ENCODE data around the gene OSMR. TPM values are rescaled to one million over a fixed set of nuclear protein-coding genes. Genes with fewer than 3 reads are reported as not detected.

OSMR gene
- total RNA-seq, 4 donors from 2014 or later, result 33.1 to 97.5 (median 42.8) TPM

- no peaks in the 10 kb centered on the region for H3K9me3 ChIP-seq
- H3K4me1 ChIP-seq, result peaks cover 0 to 21% (median 4%) of the 10 kb centered on the region in 4 donors
These were observed 13.9 kb upstream of the OSMR start for GRCh38 chr5:38831909-38832308.

GRCh38 chr5:38832810-38833209 is 13.0 kb upstream of the OSMR start:
- DNase-seq (ENCODE audit: low spot score in 2 of 2), result no peak
- WGBS, 2 donors, result 80 to 81% methylated on average over 4 of the region's 4 CpGs
- no peak for TF ChIP-seq POLR2A (IDR thresholded peaks at IDR 0.05)
- TF ChIP-seq CTCF (IDR thresholded peaks at IDR 0.05), result no peak

More at GRCh38 chr5:38831909-38832308, 13.9 kb upstream of the OSMR start:
- Histone ChIP-seq H3K36me3 (peaks cover 0 to 10% (median 0%) of the 10 kb centered on the region in 3 donors), H3K27ac (no peak overlapping the region), H3K4me3 (no peak overlapping the region), H3K27me3 (no peaks in the 10 kb centered on the region)
- TF ChIP-seq CTCF (IDR thresholded peaks at IDR 0.05) (peak; percentile 24 to 99 (median 30)), POLR2A (IDR thresholded peaks at IDR 0.05) (no peak)
- WGBS, 2 donors, result 33 to 42% methylated on average over 3 of the region's 3 CpGs
- DNase-seq (ENCODE audit: low spot score in 2 of 2), result no peak

GRCh38 chr5:38835887-38836286 is 9.9 kb upstream of the OSMR start:
- Histone ChIP-seq H3K9me3 (no peaks in the 10 kb centered on the region), H3K36me3 (no peaks in the 10 kb centered on the region), H3K27ac (peak overlapping the region in 1 of 4 donors; percentile 16), H3K4me3 (no peak overlapping the region), H3K27me3 (no peaks in the 10 kb centered on the region), H3K4me1 (peaks cover 0 to 32% (median 4%) of the 10 kb centered on the region in 4 donors)
- WGBS, 2 donors, result 34 to 43% methylated on average over 2 of the region's 2 CpGs
- DNase-seq (ENCODE audit: low spot score in 2 of 2), result no peak
- no peak for TF ChIP-seq POLR2A (IDR thresholded peaks at IDR 0.05)
- TF ChIP-seq CTCF (IDR thresholded peaks at IDR 0.05), result no peak
- TF ChIP-seq EP300 (IDR thresholded peaks at IDR 0.05), result no peak

More at GRCh38 chr5:38832810-38833209, 13.0 kb upstream of the OSMR start:
- Histone ChIP-seq H3K27me3 (no peaks in the 10 kb centered on the region), H3K9me3 (no peaks in the 10 kb centered on the region), H3K36me3 (peaks cover 0 to 3% (median 0%) of the 10 kb centered on the region in 3 donors), H3K4me3 (no peak overlapping the region), H3K4me1 (peaks cover 0 to 28% (median 4%) of the 10 kb centered on the region in 4 donors), H3K27ac (no peak overlapping the region)

- H3K4me3 ChIP-seq, result no peak overlapping the region
- no peaks in the 10 kb centered on the region for H3K9me3 ChIP-seq
- H3K27me3 ChIP-seq, result no peaks in the 10 kb centered on the region
- no peak for TF ChIP-seq EP300 (IDR thresholded peaks at IDR 0.05)
- TF ChIP-seq CTCF (IDR thresholded peaks at IDR 0.05), result no peak
- no peak for TF ChIP-seq POLR2A (IDR thresholded peaks at IDR 0.05)
- H3K4me1 ChIP-seq, result peaks cover 0 to 28% (median 4%) of the 10 kb centered on the region in 4 donors
- no peak for DNase-seq (ENCODE audit: low spot score in 2 of 2)
- no peak overlapping the region for H3K27ac ChIP-seq
- H3K36me3 ChIP-seq, result peaks cover 0 to 6% (median 0%) of the 10 kb centered on the region in 3 donors
- WGBS, 2 donors, result 51 to 58% methylated on average over 2 of the region's 2 CpGs
These were observed 8.4 kb upstream of the OSMR start for GRCh38 chr5:38837416-38837815.

GRCh38 chr5:38837932-38838331 is 7.9 kb upstream of the OSMR start:
- no peaks in the 10 kb centered on the region for H3K9me3 ChIP-seq
- H3K36me3 ChIP-seq, result peaks cover 0 to 6% (median 0%) of the 10 kb centered on the region in 3 donors
- 73 to 94% methylated on average over 2 of the region's 2 CpGs for WGBS, 2 donors
- no peak overlapping the region for H3K27ac ChIP-seq
- no peak overlapping the region for H3K4me3 ChIP-seq
- peaks cover 0 to 28% (median 4%) of the 10 kb centered on the region in 4 donors for H3K4me1 ChIP-seq
- H3K27me3 ChIP-seq, result no peaks in the 10 kb centered on the region
- no peak for TF ChIP-seq EP300 (IDR thresholded peaks at IDR 0.05)
- TF ChIP-seq POLR2A (IDR thresholded peaks at IDR 0.05), result no peak
- no peak for TF ChIP-seq CTCF (IDR thresholded peaks at IDR 0.05)
- no peak for DNase-seq (ENCODE audit: low spot score in 2 of 2)

All from tibial nerve (tissue), 4 donors.